K562 (cell line): ENCODE measurements around the gene PROM2. TPM values are rescaled to one million over a fixed set of nuclear protein-coding genes. Genes with fewer than 3 reads are reported as not detected.

ENCODE experiments used
- ATAC-seq: fragments of 200-7000 bp; cut with Tn5 transposase; 3 replicates; pipeline ENCODE4 v1.9.1; 2020; ENCODE audit warnings: moderate library complexity
- BruUV-seq: library from RNA; stranded (reverse); fragments of 400-500 nt; replicated peaks from 2 replicates; lab custom pipeline; 2021; lab: Mats Ljungman, UMichigan
- CTCF ChIA-PET: fragments of 300-600 bp; formaldehyde crosslinking; extraction: SDS; loops from one replicate; lab custom pipeline; 2021; ENCODE audit warnings: low intra/inter-chr PET ratio; lab: Yijun Ruan, JAX
- POLR2A ChIA-PET: fragments of 300-600, 350-650 bp; sonication (Branson Sonifier 250); formaldehyde crosslinking; extraction: SDS; loops from one replicate; lab custom pipeline; 2021; ENCODE audit warnings: antibody characterized with exemption, inconsistent platforms; lab: Yijun Ruan, JAX
- DNase-seq, 4 experiments: peaks; one replicate each; pipeline versions ENCODE4 v3.0.0 to v3.0.0-alpha.2; 2011 to 2018; ENCODE audit warnings: low spot score in 3 of 4, mixed read lengths in 3 of 4; ENCODE audit errors: extremely low read depth in 1 of 4
- FAIRE-seq: peaks from 2 replicates; lab custom pipeline; 2011; peaks lifted over from hg19 to GRCh38; lab: Jason Lieb, UNC
- H2AFZ ChIP-seq: 2 replicates; pipeline ENCODE4 v1.6.0; 2011; ENCODE audit warnings: low read depth, low read length, control low read depth, inconsistent platforms
- H3K27ac ChIP-seq: fragments of 200-600 bp; 3 replicates; pipeline ENCODE4 v1.8.0; 2011; ENCODE audit warnings: low read depth, mild to moderate bottlenecking, control low read depth, inconsistent platforms, low read length, moderate library complexity, mixed read lengths; ENCODE audit errors: extremely low read depth
- H3K27me3 ChIP-seq, 2 experiments: fragments of 300-600 bp in 1 of 2; 2 replicates in 1 of 2; 3 replicates in 1 of 2; pipeline versions ENCODE4 v1.6.0 to v1.8.0; 2011; ENCODE audit warnings: inconsistent platforms in 2 of 2, low read length in 2 of 2, mild to moderate bottlenecking in 1 of 2, mixed read lengths in 1 of 2, moderate library complexity in 1 of 2; ENCODE audit not compliant: control insufficient read depth in 2 of 2, insufficient read depth in 2 of 2
- H3K36me3 ChIP-seq: fragments of 300-600 bp; 3 replicates; pipeline ENCODE4 v1.8.0; 2011; ENCODE audit warnings: mild to moderate bottlenecking, low read length, inconsistent platforms; ENCODE audit not compliant: control insufficient read depth, insufficient read depth
- H3K4me1 ChIP-seq, 2 experiments: fragments of 200-600 bp in 1 of 2; replicated peaks in 1 of 2; 2 replicates in 1 of 2; 3 replicates in 1 of 2; pipeline versions ENCODE4 v1.5.1 to v1.8.0; 2011; ENCODE audit warnings: inconsistent platforms in 2 of 2, low read length in 2 of 2, mild to moderate bottlenecking in 1 of 2, mixed read lengths in 1 of 2, moderate library complexity in 1 of 2; ENCODE audit not compliant: control insufficient read depth in 2 of 2, insufficient read depth in 2 of 2
- H3K4me2 ChIP-seq: 2 replicates; pipeline ENCODE4 v1.6.1; 2011; ENCODE audit warnings: low read length, control low read depth, inconsistent platforms, mixed read lengths; ENCODE audit not compliant: insufficient read depth
- H3K4me3 ChIP-seq: fragments of 200-600 bp; sonication (generic), shearing (Covaris generic); 2 replicates; pipeline ENCODE4 v1.5.1; 2016; ENCODE audit warnings: control low read depth, inconsistent platforms
- H3K79me2 ChIP-seq: fragments of 200-600 bp; 3 replicates; pipeline ENCODE4 v1.8.0; 2011; ENCODE audit warnings: low read length, inconsistent platforms; ENCODE audit not compliant: control insufficient read depth, insufficient read depth
- H3K9ac ChIP-seq, 2 experiments: 2 replicates each; pipeline versions ENCODE4 v1.6.0 to v1.6.1; 2011; ENCODE audit warnings: low read depth in 2 of 2, low read length in 2 of 2, control low read depth in 1 of 2, inconsistent platforms in 1 of 2, mild to moderate bottlenecking in 1 of 2, mixed read lengths in 1 of 2; ENCODE audit not compliant: insufficient read depth in 1 of 2
- H3K9me1 ChIP-seq: one replicate; pipeline ENCODE4 v1.6.0; 2011; ENCODE audit warnings: inconsistent platforms, mild to moderate bottlenecking, low read length, moderate library complexity; ENCODE audit not compliant: control insufficient read depth, insufficient read depth
- H3K9me3 ChIP-seq: replicated peaks from 2 replicates; pipeline ENCODE4 v1.5.1; 2011; ENCODE audit warnings: low read depth, low read length, inconsistent platforms; ENCODE audit not compliant: control insufficient read depth, insufficient read depth
- H4K20me1 ChIP-seq: replicated peaks from 2 replicates; pipeline ENCODE4 v1.6.1; 2011; ENCODE audit warnings: low read length, inconsistent platforms, mixed read lengths; ENCODE audit not compliant: control insufficient read depth, insufficient read depth
- BRF2 ChIP-seq: IDR thresholded peaks from 3 replicates; pipeline ENCODE4 v1.6.1; 2011; ENCODE audit warnings: borderline replicate concordance, mild to moderate bottlenecking; ENCODE audit not compliant: insufficient read length, insufficient read depth
- FIP1L1 ChIP-seq: fragments of 200-400 bp; formaldehyde crosslinking; IDR thresholded peaks from 2 replicates; pipeline ENCODE4 v1.6.1; 2018; ENCODE audit warnings: mild to moderate bottlenecking, low read depth, low read length; ENCODE audit not compliant: poor library complexity, severe bottlenecking
- HNRNPH1 ChIP-seq: fragments of 200-400 bp; formaldehyde crosslinking; optimal IDR thresholded peaks from 2 replicates; pipeline ENCODE3; 2017; ENCODE audit warnings: low read depth, mild to moderate bottlenecking, low read length, moderate library complexity
- NFIX ChIP-seq: fragments of 250-450 bp; sonication (Bioruptor Pico); IDR thresholded peaks from 2 replicates; pipeline ENCODE4 v1.4.0; 2020; ENCODE audit warnings: low read depth, mild to moderate bottlenecking, moderate library complexity
- SIN3B ChIP-seq: fragments of 450-650 bp; IDR thresholded peaks from 2 replicates; pipeline ENCODE4 v1.6.1; 2017; ENCODE audit warnings: low read depth, mild to moderate bottlenecking, moderate library complexity
- SMARCB1 ChIP-seq: IDR thresholded peaks from 2 replicates; pipeline ENCODE4 v1.6.1; 2011; ENCODE audit warnings: improper control_type of control experiment, low read depth; ENCODE audit not compliant: insufficient read length
- ZBED1 ChIP-seq: IDR thresholded peaks from 2 replicates; pipeline ENCODE4 v1.6.1; 2014
- WGBS: fragments of 100-300 bp; shearing (Covaris generic); methylation state at CpG from one replicate; pipeline ENCODE4 v1.1.6; 2016; ENCODE audit warnings: low coverage, mixed read lengths; ENCODE audit not compliant: insufficient coverage; ENCODE audit errors: missing lambda C conversion rate; 5-methylcytosine and 5-hydroxymethylcytosine counted together
- in situ Hi-C: fragments of 300-500 bp; cut with MboI; formaldehyde crosslinking; loops from 4 replicates; pipeline ENCODE4 v1.15.0; 2018; ENCODE audit warnings: inconsistent platforms, mixed read lengths
- intact Hi-C: fragments of 100-400 bp; cut with micrococcal nuclease; formaldehyde crosslinking; loops from 2 replicates; pipeline ENCODE4 v1.14.2; 2022
- polyA plus RNA-seq, 8 experiments: library from polyadenylated mRNA; depleted of rRNA in 4 of 8; stranded (reverse) in 5 of 8; unstranded in 3 of 8; fragments of >200 nt; fragmentation: Nextera tagmentation in 2 of 8; fragmentation: Illumina TruSeq in 1 of 8; extraction: Ambion mirVana in 2 of 8; extraction: Trizol in 1 of 8; gene quantifications; 2 replicates each; pipeline versions ENCODE4 v1.2.1 to v1.2.3, GENCODE V29; 2011 to 2014; ENCODE audit warnings: inconsistent platforms in 1 of 8, missing spikeins in 1 of 8
- total RNA-seq, 7 experiments: library from RNA; depleted of rRNA in 6 of 7; stranded (reverse); fragments of >200 nt in 6 of 7; fragmentation: Illumina TruSeq in 2 of 7; extraction: Trizol in 2 of 7; gene quantifications; 2 replicates each; pipeline versions ENCODE4 v1.2.1 to v1.2.3, GENCODE V29; 2011 to 2021; ENCODE audit warnings: low replicate concordance in 1 of 7
- TF ChIP-seq, protein P1 (sequence below): sonication (generic); formaldehyde crosslinking; IDR thresholded peaks from 2 replicates; pipeline ENCODE4 v1.8.1; 2022; ENCODE audit warnings: missing genetic modification reagents
- TF ChIP-seq, protein P2 (sequence below): fragments of 450-650 bp; formaldehyde crosslinking; IDR thresholded peaks from 2 replicates; pipeline ENCODE4 v1.4.0; 2020; ENCODE audit warnings: mild to moderate bottlenecking, mixed read lengths
- TF ChIP-seq, protein P3 (sequence below): sonication (generic); formaldehyde crosslinking; IDR thresholded peaks from 2 replicates; pipeline ENCODE4 v1.8.1; 2023; ENCODE audit warnings: mild to moderate bottlenecking, missing genetic modification reagents
- TF ChIP-seq, protein P4 (sequence below): sonication (generic); formaldehyde crosslinking; IDR thresholded peaks from 2 replicates; pipeline ENCODE4 v1.8.1; 2022; ENCODE audit warnings: missing genetic modification reagents

The PROM2 gene
- total and polyA plus RNA-seq, 9 of the 15 experiments (the other 6 are each of a cell fraction or from before 2014, with no cell fraction given), result not detected

GRCh38 chr2:95258271-95258670, 16.0 kb upstream of the PROM2 start (continued):
- TF ChIP-seq, protein P1, sequence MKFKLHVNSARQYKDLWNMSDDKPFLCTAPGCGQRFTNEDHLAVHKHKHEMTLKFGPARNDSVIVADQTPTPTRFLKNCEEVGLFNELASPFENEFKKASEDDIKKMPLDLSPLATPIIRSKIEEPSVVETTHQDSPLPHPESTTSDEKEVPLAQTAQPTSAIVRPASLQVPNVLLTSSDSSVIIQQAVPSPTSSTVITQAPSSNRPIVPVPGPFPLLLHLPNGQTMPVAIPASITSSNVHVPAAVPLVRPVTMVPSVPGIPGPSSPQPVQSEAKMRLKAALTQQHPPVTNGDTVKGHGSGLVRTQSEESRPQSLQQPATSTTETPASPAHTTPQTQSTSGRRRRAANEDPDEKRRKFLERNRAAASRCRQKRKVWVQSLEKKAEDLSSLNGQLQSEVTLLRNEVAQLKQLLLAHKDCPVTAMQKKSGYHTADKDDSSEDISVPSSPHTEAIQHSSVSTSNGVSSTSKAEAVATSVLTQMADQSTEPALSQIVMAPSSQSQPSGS (CRISPR knock-in tag), result no peak
- TF ChIP-seq SIN3B (no peak), SMARCB1 (no peak), ZBED1 (no peak)

DNA sequence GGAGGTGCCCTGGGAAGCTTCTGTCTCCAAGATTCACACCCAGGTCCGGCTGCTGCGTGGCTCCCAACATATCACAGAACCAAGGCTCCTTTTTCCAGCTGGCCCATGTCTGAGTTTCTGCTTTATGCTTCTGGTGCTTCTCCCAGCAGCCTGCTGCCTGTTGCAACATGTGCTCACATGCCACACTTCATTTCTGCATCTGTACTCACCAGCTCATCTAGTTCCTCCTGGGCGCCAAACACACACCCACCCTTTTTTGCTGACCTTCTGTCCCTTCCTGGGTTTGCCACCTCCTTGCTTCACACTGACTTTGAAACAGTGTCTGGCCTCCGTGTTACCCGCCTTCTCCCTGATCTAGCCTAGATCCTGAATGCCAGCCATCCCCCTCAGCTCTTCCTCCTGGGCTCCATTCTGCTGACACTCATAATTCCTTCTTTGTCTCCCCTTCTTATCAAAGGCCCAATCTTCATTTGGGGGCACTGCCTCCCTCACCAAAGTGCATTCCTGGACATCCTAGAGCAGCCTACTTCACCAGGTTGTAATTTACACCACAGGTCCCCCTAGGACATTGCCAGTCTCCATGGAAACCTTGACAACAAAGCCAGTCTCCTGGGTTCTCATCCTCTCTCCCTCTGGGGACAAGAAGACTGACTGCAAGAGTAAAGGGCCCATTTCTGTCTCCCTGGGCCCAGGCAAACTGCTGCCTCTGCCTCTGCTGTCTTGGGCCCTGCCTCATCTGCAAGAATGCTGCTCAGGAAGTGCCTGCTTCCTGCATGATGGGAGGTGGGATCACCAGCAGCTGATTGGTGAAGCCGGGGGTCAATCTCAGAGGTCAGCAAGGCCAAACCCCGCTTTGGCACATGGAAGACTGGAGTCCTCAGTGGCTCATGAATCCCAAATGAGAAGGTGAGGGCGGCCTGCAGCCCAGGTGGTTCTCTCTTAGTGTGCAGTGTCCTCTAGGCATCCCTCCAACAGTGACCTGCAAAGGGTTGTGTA, 13.9 kb upstream of the PROM2 start:
- ChIA-PET POLR2A (interaction anchor here (0.9 kb wide), 1 partner anchor 9 kb away, joined by 3 read pairs; no protein-coding TSS in a partner anchor), CTCF (no interaction called here)
- H2AFZ ChIP-seq, result no peak overlapping the region
- BruUV-seq, result no TSS peak
- H3K9me3 ChIP-seq, result no peaks in the 10 kb centered on the region
- H3K79me2 ChIP-seq, result no peaks in the 10 kb centered on the region
- no peaks in the 10 kb centered on the region for H3K4me1 ChIP-seq
- no peak overlapping the region for H3K27ac ChIP-seq
- no peaks in the 10 kb centered on the region for H4K20me1 ChIP-seq
- DNase-seq (no peak), ATAC-seq (no peak), FAIRE-seq (no peak)
- no peaks in the 10 kb centered on the region for H3K36me3 ChIP-seq
- H3K9ac ChIP-seq, result no peak overlapping the region
- H3K27me3 ChIP-seq, result peaks cover 2 to 19% of the 10 kb centered on the region in 2 experiments; a peak in 2 of 5 replicates
- WGBS, result under 1% methylated on average over 8 of the region's 8 CpGs
- H3K4me2 ChIP-seq, result no peak overlapping the region
- in situ Hi-C loops, result no loop called here
- intact Hi-C loops, result no loop called here
- H3K4me3 ChIP-seq, result no peak overlapping the region
- H3K9me1 ChIP-seq, result no peaks in the 10 kb centered on the region
- no peak for TF ChIP-seq BRF2
- TF ChIP-seq NFIX (CRISPR knock-in tag), result no peak
- TF ChIP-seq ZBED1, result no peak
- TF ChIP-seq, protein P2, sequence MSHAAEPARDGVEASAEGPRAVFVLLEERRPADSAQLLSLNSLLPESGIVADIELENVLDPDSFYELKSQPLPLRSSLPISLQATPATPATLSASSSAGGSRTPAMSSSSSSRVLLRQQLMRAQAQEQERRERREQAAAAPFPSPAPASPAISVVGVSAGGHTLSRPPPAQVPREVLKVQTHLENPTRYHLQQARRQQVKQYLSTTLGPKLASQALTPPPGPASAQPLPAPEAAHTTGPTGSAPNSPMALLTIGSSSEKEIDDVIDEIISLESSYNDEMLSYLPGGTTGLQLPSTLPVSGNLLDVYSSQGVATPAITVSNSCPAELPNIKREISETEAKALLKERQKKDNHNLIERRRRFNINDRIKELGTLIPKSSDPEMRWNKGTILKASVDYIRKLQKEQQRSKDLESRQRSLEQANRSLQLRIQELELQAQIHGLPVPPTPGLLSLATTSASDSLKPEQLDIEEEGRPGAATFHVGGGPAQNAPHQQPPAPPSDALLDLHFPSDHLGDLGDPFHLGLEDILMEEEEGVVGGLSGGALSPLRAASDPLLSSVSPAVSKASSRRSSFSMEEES, result no peak
- no peak for TF ChIP-seq HNRNPH1
- TF ChIP-seq, protein P3, sequence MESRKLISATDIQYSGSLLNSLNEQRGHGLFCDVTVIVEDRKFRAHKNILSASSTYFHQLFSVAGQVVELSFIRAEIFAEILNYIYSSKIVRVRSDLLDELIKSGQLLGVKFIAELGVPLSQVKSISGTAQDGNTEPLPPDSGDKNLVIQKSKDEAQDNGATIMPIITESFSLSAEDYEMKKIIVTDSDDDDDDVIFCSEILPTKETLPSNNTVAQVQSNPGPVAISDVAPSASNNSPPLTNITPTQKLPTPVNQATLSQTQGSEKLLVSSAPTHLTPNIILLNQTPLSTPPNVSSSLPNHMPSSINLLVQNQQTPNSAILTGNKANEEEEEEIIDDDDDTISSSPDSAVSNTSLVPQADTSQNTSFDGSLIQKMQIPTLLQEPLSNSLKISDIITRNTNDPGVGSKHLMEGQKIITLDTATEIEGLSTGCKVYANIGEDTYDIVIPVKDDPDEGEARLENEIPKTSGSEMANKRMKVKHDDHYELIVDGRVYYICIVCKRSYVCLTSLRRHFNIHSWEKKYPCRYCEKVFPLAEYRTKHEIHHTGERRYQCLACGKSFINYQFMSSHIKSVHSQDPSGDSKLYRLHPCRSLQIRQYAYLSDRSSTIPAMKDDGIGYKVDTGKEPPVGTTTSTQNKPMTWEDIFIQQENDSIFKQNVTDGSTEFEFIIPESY, result no peak
- no peak for TF ChIP-seq FIP1L1
- TF ChIP-seq, protein P4, sequence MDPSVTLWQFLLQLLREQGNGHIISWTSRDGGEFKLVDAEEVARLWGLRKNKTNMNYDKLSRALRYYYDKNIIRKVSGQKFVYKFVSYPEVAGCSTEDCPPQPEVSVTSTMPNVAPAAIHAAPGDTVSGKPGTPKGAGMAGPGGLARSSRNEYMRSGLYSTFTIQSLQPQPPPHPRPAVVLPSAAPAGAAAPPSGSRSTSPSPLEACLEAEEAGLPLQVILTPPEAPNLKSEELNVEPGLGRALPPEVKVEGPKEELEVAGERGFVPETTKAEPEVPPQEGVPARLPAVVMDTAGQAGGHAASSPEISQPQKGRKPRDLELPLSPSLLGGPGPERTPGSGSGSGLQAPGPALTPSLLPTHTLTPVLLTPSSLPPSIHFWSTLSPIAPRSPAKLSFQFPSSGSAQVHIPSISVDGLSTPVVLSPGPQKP (CRISPR knock-in tag), result no peak
